ENCODE measurements around the gene CHN2.

Gene CHN2

GRCh38 chr7:29289156-29290021 is 94.8 kb downstream of the CHN2 start:
- Histone ChIP-seq H3K27ac (ENCODE audit: low read depth, low read length) (no peak overlapping the region), H3K9ac (ENCODE audit: low read depth in 1 of 2, low read length in 2 of 2) (no peak overlapping the region), H3K4me1 (ENCODE audit: control insufficient read depth in 1 of 2, insufficient read depth in 2 of 2, low read length in 2 of 2) (peaks cover 16 to 26% of the 10 kb centered on the region in 2 donors), H3K9me3 (ENCODE audit: control insufficient read depth in 1 of 2, low read length in 2 of 2) (no peaks in the 10 kb centered on the region), H3K27me3 (ENCODE audit: control insufficient read depth in 1 of 2, insufficient read depth in 2 of 2, low read length in 2 of 2) (no peaks in the 10 kb centered on the region), H3K36me3 (ENCODE audit: control insufficient read depth in 1 of 2, insufficient read depth in 2 of 2, low read length in 2 of 2) (no peaks in the 10 kb centered on the region), H3K4me3 (ENCODE audit: low read depth in 1 of 2, low read length in 2 of 2) (no peak overlapping the region)

- Histone ChIP-seq H3K36me3 (ENCODE audit: control insufficient read depth in 1 of 2, insufficient read depth in 2 of 2, low read length in 2 of 2) (no peaks in the 10 kb centered on the region), H3K4me1 (ENCODE audit: control insufficient read depth in 1 of 2, insufficient read depth in 2 of 2, low read length in 2 of 2) (peaks cover 10 to 18% of the 10 kb centered on the region in 2 donors), H3K4me3 (ENCODE audit: low read depth in 1 of 2, low read length in 2 of 2) (no peak overlapping the region), H3K27me3 (ENCODE audit: control insufficient read depth in 1 of 2, insufficient read depth in 2 of 2, low read length in 2 of 2) (no peaks in the 10 kb centered on the region), H3K9ac (ENCODE audit: low read depth in 1 of 2, low read length in 2 of 2) (no peak overlapping the region), H3K9me3 (ENCODE audit: control insufficient read depth in 1 of 2, low read length in 2 of 2) (no peaks in the 10 kb centered on the region), H3K27ac (ENCODE audit: low read depth, low read length) (no peak overlapping the region)
Observed at GRCh38 chr7:29290829-29291228, 96.3 kb downstream of the CHN2 start.

GRCh38 chr7:29291723-29292618 is 97.4 kb downstream of the CHN2 start:
- Histone ChIP-seq H3K9me3 (ENCODE audit: control insufficient read depth in 1 of 2, low read length in 2 of 2) (no peaks in the 10 kb centered on the region), H3K27me3 (ENCODE audit: control insufficient read depth in 1 of 2, insufficient read depth in 2 of 2, low read length in 2 of 2) (no peaks in the 10 kb centered on the region), H3K4me1 (ENCODE audit: control insufficient read depth in 1 of 2, insufficient read depth in 2 of 2, low read length in 2 of 2) (peaks cover 10 to 18% of the 10 kb centered on the region in 2 donors), H3K9ac (ENCODE audit: low read depth in 1 of 2, low read length in 2 of 2) (no peak overlapping the region), H3K36me3 (ENCODE audit: control insufficient read depth in 1 of 2, insufficient read depth in 2 of 2, low read length in 2 of 2) (no peaks in the 10 kb centered on the region), H3K4me3 (ENCODE audit: low read depth in 1 of 2, low read length in 2 of 2) (peak overlapping the region in 1 of 2 donors; percentile 6), H3K27ac (ENCODE audit: low read depth, low read length) (no peak overlapping the region)

GRCh38 chr7:29292886-29293658 is 98.5 kb downstream of the CHN2 start:
- no peak overlapping the region for H3K9ac ChIP-seq (ENCODE audit: low read depth in 1 of 2, low read length in 2 of 2)
- H3K9me3 ChIP-seq (ENCODE audit: control insufficient read depth in 1 of 2, low read length in 2 of 2): no peaks in the 10 kb centered on the region
- H3K4me1 ChIP-seq (ENCODE audit: control insufficient read depth in 1 of 2, insufficient read depth in 2 of 2, low read length in 2 of 2): peaks cover 10 to 18% of the 10 kb centered on the region in 2 donors
- H3K4me3 ChIP-seq (ENCODE audit: low read depth in 1 of 2, low read length in 2 of 2): no peak overlapping the region
- no peaks in the 10 kb centered on the region for H3K27me3 ChIP-seq (ENCODE audit: control insufficient read depth in 1 of 2, insufficient read depth in 2 of 2, low read length in 2 of 2)
- no peak overlapping the region for H3K27ac ChIP-seq (ENCODE audit: low read depth, low read length)
- no peaks in the 10 kb centered on the region for H3K36me3 ChIP-seq (ENCODE audit: control insufficient read depth in 1 of 2, insufficient read depth in 2 of 2, low read length in 2 of 2)

DNA sequence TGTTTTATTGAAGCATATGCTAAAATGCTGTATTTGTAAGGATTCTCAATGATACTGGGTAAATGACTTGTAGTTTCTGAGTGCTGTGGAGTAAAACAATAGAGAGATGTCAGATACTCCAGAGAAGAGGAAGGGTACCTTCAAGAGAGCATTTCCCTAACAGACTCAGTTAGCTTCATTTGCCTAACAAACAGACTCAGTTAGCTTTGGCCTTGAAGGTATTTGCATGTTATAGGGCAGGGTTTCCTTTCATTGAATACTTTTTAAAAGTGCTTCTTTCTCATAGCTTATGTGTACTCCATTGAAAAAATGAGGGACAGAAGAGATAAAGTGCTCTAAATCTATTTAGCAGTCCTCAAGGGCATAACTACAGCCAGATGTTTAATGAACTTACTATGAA is 101.8 kb downstream of the CHN2 start:
- Histone ChIP-seq H3K36me3 (ENCODE audit: control insufficient read depth in 1 of 2, insufficient read depth in 2 of 2, low read length in 2 of 2) (no peaks in the 10 kb centered on the region), H3K27me3 (ENCODE audit: control insufficient read depth in 1 of 2, insufficient read depth in 2 of 2, low read length in 2 of 2) (no peaks in the 10 kb centered on the region), H3K9ac (ENCODE audit: low read depth in 1 of 2, low read length in 2 of 2) (no peak overlapping the region), H3K9me3 (ENCODE audit: control insufficient read depth in 1 of 2, low read length in 2 of 2) (no peaks in the 10 kb centered on the region), H3K27ac (ENCODE audit: low read depth, low read length) (no peak overlapping the region), H3K4me1 (ENCODE audit: control insufficient read depth in 1 of 2, insufficient read depth in 2 of 2, low read length in 2 of 2) (peaks cover 5 to 10% of the 10 kb centered on the region in 2 donors), H3K4me3 (ENCODE audit: low read depth in 1 of 2, low read length in 2 of 2) (no peak overlapping the region)

GRCh38 chr7:29297194-29297890 is 102.8 kb downstream of the CHN2 start:
- H3K9me3 ChIP-seq (ENCODE audit: control insufficient read depth in 1 of 2, low read length in 2 of 2): no peaks in the 10 kb centered on the region
- no peak overlapping the region for H3K9ac ChIP-seq (ENCODE audit: low read depth in 1 of 2, low read length in 2 of 2)
- H3K27me3 ChIP-seq (ENCODE audit: control insufficient read depth in 1 of 2, insufficient read depth in 2 of 2, low read length in 2 of 2): no peaks in the 10 kb centered on the region
- peaks cover 2 to 3% of the 10 kb centered on the region in 2 donors for H3K4me1 ChIP-seq (ENCODE audit: control insufficient read depth in 1 of 2, insufficient read depth in 2 of 2, low read length in 2 of 2)
- no peak overlapping the region for H3K27ac ChIP-seq (ENCODE audit: low read depth, low read length)
- no peak overlapping the region for H3K4me3 ChIP-seq (ENCODE audit: low read depth in 1 of 2, low read length in 2 of 2)
- no peaks in the 10 kb centered on the region for H3K36me3 ChIP-seq (ENCODE audit: control insufficient read depth in 1 of 2, insufficient read depth in 2 of 2, low read length in 2 of 2)

- Histone ChIP-seq H3K27me3 (ENCODE audit: control insufficient read depth in 1 of 2, insufficient read depth in 2 of 2, low read length in 2 of 2) (no peaks in the 10 kb centered on the region), H3K4me3 (ENCODE audit: low read depth in 1 of 2, low read length in 2 of 2) (no peak overlapping the region), H3K9me3 (ENCODE audit: control insufficient read depth in 1 of 2, low read length in 2 of 2) (no peaks in the 10 kb centered on the region), H3K4me1 (ENCODE audit: control insufficient read depth in 1 of 2, insufficient read depth in 2 of 2, low read length in 2 of 2) (peaks cover 0 to 3% of the 10 kb centered on the region in 2 donors), H3K9ac (ENCODE audit: low read depth in 1 of 2, low read length in 2 of 2) (no peak overlapping the region), H3K36me3 (ENCODE audit: control insufficient read depth in 1 of 2, insufficient read depth in 2 of 2, low read length in 2 of 2) (no peaks in the 10 kb centered on the region), H3K27ac (ENCODE audit: low read depth, low read length) (no peak overlapping the region)
Observed at GRCh38 chr7:29299086-29299485, 104.5 kb downstream of the CHN2 start.

GRCh38 chr7:29300026-29300480 is 105.5 kb downstream of the CHN2 start:
- Histone ChIP-seq H3K36me3 (ENCODE audit: control insufficient read depth in 1 of 2, insufficient read depth in 2 of 2, low read length in 2 of 2) (no peaks in the 10 kb centered on the region), H3K27ac (ENCODE audit: low read depth, low read length) (no peak overlapping the region), H3K9ac (ENCODE audit: low read depth in 1 of 2, low read length in 2 of 2) (no peak overlapping the region), H3K27me3 (ENCODE audit: control insufficient read depth in 1 of 2, insufficient read depth in 2 of 2, low read length in 2 of 2) (no peaks in the 10 kb centered on the region), H3K9me3 (ENCODE audit: control insufficient read depth in 1 of 2, low read length in 2 of 2) (no peaks in the 10 kb centered on the region), H3K4me3 (ENCODE audit: low read depth in 1 of 2, low read length in 2 of 2) (no peak overlapping the region), H3K4me1 (ENCODE audit: control insufficient read depth in 1 of 2, insufficient read depth in 2 of 2, low read length in 2 of 2) (peaks cover 0 to 3% of the 10 kb centered on the region in 2 donors)

DNA sequence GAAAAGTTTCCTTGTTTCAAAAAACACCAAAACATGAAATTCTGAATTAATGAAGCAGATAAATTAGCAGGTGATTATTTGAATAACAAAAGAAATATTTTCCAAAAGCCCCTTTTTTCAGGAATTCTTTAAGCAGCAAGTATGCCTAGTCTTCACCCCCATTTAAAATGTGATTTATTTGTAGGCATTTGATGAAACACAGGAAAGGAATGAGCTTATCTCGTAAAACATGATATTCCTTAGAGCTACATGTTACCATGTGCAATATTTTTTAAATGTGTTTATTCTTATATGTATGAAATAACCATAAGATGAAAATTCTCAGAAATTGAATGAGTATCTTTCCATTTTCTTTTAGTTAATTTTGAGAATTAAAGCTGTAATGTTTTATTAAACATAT is 106.1 kb downstream of the CHN2 start:
- peaks cover 0 to 3% of the 10 kb centered on the region in 2 donors for H3K4me1 ChIP-seq (ENCODE audit: control insufficient read depth in 1 of 2, insufficient read depth in 2 of 2, low read length in 2 of 2)
- no peaks in the 10 kb centered on the region for H3K9me3 ChIP-seq (ENCODE audit: control insufficient read depth in 1 of 2, low read length in 2 of 2)
- H3K27me3 ChIP-seq (ENCODE audit: control insufficient read depth in 1 of 2, insufficient read depth in 2 of 2, low read length in 2 of 2): no peaks in the 10 kb centered on the region
- no peak overlapping the region for H3K4me3 ChIP-seq (ENCODE audit: low read depth in 1 of 2, low read length in 2 of 2)
- no peak overlapping the region for H3K9ac ChIP-seq (ENCODE audit: low read depth in 1 of 2, low read length in 2 of 2)
- no peak overlapping the region for H3K27ac ChIP-seq (ENCODE audit: low read depth, low read length)
- H3K36me3 ChIP-seq (ENCODE audit: control insufficient read depth in 1 of 2, insufficient read depth in 2 of 2, low read length in 2 of 2): no peaks in the 10 kb centered on the region
